ENCODE measurements around the gene DOK6. TPM values are rescaled to one million over a fixed set of nuclear protein-coding genes. Genes with fewer than 3 reads are reported as not detected.

The DOK6 gene
- polyA plus RNA-seq, 1 experiment: 0.55 TPM

DNA sequence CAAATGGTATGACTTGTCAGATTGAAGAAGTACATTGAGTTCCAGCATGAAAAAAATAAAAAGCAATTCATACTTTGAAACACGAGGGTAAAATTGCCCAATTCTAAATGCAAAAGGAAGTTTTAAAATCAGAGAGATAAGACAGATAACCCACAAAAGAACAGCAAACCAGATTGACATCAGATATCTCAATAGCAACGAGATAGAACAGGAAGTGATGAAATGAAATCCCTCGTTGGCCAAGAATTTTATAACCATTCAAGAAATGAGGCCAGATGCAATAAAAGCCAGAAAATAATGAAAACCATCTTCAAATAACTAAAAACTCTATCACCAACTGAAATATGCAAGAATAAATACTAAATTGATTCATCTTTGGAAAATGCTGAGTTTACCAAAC, 374.1 kb downstream of the DOK6 start:
- H3K27me3 ChIP-seq (ENCODE audit: control insufficient read depth, insufficient read depth, low read length): no peaks in the 10 kb centered on the region
- POLR2A ChIA-PET: no interaction called here
- CTCF ChIA-PET: no interaction called here
- TF ChIP-seq, protein P1, sequence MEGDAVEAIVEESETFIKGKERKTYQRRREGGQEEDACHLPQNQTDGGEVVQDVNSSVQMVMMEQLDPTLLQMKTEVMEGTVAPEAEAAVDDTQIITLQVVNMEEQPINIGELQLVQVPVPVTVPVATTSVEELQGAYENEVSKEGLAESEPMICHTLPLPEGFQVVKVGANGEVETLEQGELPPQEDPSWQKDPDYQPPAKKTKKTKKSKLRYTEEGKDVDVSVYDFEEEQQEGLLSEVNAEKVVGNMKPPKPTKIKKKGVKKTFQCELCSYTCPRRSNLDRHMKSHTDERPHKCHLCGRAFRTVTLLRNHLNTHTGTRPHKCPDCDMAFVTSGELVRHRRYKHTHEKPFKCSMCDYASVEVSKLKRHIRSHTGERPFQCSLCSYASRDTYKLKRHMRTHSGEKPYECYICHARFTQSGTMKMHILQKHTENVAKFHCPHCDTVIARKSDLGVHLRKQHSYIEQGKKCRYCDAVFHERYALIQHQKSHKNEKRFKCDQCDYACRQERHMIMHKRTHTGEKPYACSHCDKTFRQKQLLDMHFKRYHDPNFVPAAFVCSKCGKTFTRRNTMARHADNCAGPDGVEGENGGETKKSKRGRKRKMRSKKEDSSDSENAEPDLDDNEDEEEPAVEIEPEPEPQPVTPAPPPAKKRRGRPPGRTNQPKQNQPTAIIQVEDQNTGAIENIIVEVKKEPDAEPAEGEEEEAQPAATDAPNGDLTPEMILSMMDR (IDR thresholded peaks at IDR 0.05; ENCODE audit: insufficient read depth, low read depth, low read length): no peak
- no peak for DNase-seq (ENCODE audit: low read depth)
- no peaks in the 10 kb centered on the region for H3K36me3 ChIP-seq (ENCODE audit: control insufficient read depth, insufficient read depth, low read length)
- H3K4me3 ChIP-seq (ENCODE audit: low read depth, low read length): no peak overlapping the region

DNA sequence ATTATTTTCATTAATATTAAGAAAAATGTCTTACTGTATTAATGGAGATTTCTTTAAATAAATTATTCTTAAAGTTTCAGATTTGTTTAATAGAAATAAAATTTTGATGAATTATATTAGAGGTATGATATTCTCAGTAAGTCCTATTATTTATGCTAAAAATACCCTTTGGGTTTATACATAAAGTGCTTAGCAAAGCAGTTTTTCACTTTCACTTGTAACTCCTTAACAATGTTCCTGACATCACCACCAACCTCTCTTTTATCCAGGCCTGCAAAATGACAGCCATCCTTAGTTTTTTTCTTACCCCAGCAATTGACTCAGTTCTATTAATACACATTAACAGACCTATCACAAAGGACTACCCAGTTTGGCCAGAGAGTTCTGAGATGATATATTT, 376.6 kb downstream of the DOK6 start:
- H3K27me3 ChIP-seq (ENCODE audit: control insufficient read depth, insufficient read depth, low read length): no peaks in the 10 kb centered on the region
- H3K4me3 ChIP-seq (ENCODE audit: low read depth, low read length): no peak overlapping the region
- TF ChIP-seq, protein P1 (IDR thresholded peaks at IDR 0.05; ENCODE audit: insufficient read depth, low read depth, low read length): no peak
- no peaks in the 10 kb centered on the region for H3K36me3 ChIP-seq (ENCODE audit: control insufficient read depth, insufficient read depth, low read length)
- no peak for DNase-seq (ENCODE audit: low read depth)
- ChIA-PET CTCF (no interaction called here), POLR2A (no interaction called here)

DNA sequence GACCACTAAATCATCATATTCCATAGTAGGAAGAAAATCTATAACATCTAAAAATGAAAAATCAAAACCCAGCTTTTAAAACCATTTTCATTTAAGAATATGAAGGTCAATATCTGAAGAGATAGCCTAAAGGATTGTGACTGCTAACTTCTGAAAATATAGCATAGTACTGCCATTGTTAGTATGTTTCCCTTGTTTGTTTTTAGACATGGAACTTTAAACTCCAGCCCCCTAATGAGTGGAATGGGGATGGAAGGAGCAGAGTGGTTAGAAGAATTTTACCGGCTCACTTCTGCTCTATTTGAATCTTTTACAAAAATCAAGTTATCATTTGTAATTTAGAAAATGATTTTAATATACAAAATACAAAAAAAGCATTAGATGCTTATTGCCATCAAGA, 378.0 kb downstream of the DOK6 start:
- TF ChIP-seq, protein P1 (IDR thresholded peaks at IDR 0.05; ENCODE audit: insufficient read depth, low read depth, low read length): no peak
- CTCF ChIA-PET: no interaction called here
- H3K4me3 ChIP-seq (ENCODE audit: low read depth, low read length): no peak overlapping the region
- H3K36me3 ChIP-seq (ENCODE audit: control insufficient read depth, insufficient read depth, low read length): no peaks in the 10 kb centered on the region
- DNase-seq (ENCODE audit: low read depth): no peak
- POLR2A ChIA-PET: no interaction called here
- no peaks in the 10 kb centered on the region for H3K27me3 ChIP-seq (ENCODE audit: control insufficient read depth, insufficient read depth, low read length)

DNA sequence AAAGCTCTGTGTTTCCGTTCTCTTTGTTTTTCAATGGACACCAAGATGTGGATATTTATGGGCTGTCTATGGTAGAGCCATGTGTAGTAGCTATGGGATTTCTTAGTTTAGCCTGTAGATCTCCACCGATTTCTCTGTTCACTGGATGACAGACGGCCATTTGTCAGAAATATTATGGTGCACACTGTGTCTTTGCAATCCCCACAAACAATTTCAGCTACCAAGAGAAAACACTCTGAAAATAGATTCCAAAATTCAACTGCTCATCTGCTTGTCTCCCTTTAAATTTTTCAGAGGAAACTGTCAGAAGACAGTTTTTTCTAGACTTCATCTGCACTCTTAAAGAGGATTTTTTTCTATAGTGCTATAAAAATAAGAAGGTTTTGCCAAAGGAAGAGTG, 380.2 kb downstream of the DOK6 start:
- POLR2A ChIA-PET: no interaction called here
- TF ChIP-seq, protein P1 (IDR thresholded peaks at IDR 0.05; ENCODE audit: insufficient read depth, low read depth, low read length): no peak
- no peak overlapping the region for H3K4me3 ChIP-seq (ENCODE audit: low read depth, low read length)
- DNase-seq (ENCODE audit: low read depth): no peak
- no peaks in the 10 kb centered on the region for H3K36me3 ChIP-seq (ENCODE audit: control insufficient read depth, insufficient read depth, low read length)
- CTCF ChIA-PET: no interaction called here
- H3K27me3 ChIP-seq (ENCODE audit: control insufficient read depth, insufficient read depth, low read length): no peaks in the 10 kb centered on the region

DNA sequence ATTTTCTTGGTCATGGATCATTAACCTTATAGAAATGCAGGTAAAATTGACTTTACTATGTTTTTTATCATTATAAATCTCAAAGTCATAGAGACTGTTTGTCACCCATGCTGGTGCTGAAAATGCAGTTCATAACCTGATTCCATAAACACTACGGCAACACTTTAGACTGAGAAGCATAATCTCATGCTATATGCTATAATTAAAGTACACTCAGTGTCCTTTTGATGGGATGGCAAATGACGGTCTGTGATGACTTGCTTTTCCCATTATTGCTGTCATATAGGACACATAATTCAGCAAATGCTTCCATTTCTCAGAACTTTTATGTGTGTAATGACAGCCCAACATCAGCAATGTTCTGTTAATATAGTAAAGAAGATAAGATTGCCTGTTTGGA, 384.1 kb downstream of the DOK6 start:
- CTCF ChIA-PET: no interaction called here
- no peaks in the 10 kb centered on the region for H3K27me3 ChIP-seq (ENCODE audit: control insufficient read depth, insufficient read depth, low read length)

More for the DNA sequence above, 384.1 kb downstream of the DOK6 start:
- Histone ChIP-seq H3K36me3 (ENCODE audit: control insufficient read depth, insufficient read depth, low read length) (no peaks in the 10 kb centered on the region), H3K4me3 (ENCODE audit: low read depth, low read length) (no peak overlapping the region)
- TF ChIP-seq, protein P1 (IDR thresholded peaks at IDR 0.05; ENCODE audit: insufficient read depth, low read depth, low read length): no peak
- DNase-seq (ENCODE audit: low read depth): no peak
- POLR2A ChIA-PET: no interaction called here
